Measurements from ENCODE around the gene LRP5.
"Not testable (repeated sequence)": the region's sequence is repeated elsewhere in the genome, so short reads cannot be mapped to it uniquely, and the experiment has no call there.

The LRP5 gene

GRCh38 chr11:68329978-68330699, 17.7 kb downstream of the LRP5 start:
- DNase-seq: no peak

GRCh38 chr11:68330700-68331337, 18.4 kb downstream of the LRP5 start:
- DNase-seq: no peak

DNA sequence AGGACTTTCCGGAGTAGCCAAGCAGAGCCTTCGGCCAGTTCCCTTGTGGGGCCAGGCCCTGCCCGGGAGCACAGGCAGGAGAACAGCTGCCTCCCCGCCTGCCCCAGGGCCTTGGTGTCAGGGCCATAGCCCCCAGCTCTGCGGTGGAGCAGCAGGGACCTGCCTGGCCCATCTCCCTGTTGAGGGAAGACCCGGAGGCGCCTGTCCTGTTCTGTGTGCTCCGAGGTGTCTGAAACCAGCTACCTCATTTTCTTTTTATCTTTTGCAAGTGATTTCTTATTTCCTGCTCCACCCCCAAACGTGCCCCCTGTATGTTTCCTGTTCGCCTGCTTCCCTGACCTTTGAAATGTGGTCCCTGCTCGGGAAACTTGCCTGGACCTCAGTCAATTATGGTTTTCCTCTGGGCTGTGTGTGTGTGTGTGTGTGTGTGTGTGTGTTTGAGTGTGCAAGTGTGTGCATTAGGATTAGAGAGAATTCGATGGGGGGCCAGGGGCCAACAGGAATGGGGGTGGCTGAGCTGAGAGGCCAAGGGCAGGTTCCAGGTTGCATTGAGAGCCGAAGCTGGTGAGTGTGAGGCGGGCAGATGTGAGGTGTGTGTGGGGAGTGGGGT, 19.1 kb downstream of the LRP5 start:
- no peak for DNase-seq

- DNase-seq: no peak
These were observed 19.8 kb downstream of the LRP5 start for GRCh38 chr11:68332186-68332585.

DNA sequence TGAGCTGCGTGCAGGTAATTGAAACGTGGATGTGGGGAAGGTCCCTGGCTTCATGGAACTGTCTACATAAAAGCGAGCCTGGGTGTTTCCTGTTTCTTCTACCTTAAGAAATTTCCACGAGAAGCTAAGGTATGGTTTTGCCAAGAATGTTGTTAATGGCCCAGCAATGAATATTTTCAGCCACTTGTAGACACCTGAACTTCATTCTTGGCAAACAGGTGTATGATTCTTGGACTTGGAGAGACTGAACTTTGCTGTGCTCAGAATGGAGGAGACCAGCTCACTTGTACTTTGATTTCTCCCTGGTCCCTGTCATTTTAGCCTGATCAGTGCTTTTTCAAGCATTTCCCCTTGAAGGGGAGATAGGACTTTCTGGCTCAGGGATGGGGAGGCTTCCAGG, 20.8 kb downstream of the LRP5 start:
- DNase-seq: no peak

DNA sequence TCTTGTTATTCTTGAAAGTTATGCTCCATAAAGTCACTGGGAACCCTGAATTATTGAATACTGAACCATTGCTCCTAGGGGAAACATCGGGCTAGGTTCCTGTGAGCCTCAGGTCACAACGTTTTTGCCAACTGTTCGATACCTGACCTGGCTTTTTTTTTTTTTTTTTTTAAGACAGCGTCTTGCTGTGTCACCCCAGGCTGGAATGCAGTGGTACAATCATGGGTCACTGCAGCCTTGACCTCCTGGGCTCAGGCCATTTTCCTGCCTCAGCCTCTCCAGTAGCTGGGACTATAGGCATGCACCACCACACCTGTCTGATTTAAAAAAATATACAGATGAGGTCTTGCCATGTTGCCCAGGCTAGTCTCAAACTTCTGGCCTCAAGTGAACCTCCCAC, 22.5 kb downstream of the LRP5 start:
- DNase-seq: no peak

DNA sequence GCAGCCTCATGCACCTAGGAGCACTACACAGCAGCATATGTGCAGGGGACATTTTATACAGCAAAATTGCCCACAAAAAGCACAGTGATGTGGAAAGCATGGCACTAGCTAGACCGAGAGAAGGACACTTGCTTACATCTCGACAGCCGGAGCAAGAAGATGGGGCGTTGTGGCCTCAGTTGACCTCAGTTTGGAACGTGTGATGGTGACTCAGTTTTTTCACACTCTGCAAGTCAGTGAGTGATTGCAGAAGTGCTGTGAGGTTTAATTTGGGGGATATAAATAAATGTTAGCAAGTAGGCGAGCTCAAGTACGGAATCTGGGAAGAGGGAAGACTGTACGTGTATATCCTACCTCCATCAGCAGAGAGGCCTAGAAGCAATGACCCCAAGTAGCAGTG, 23.3 kb downstream of the LRP5 start:
- DNase-seq: no peak

DNA sequence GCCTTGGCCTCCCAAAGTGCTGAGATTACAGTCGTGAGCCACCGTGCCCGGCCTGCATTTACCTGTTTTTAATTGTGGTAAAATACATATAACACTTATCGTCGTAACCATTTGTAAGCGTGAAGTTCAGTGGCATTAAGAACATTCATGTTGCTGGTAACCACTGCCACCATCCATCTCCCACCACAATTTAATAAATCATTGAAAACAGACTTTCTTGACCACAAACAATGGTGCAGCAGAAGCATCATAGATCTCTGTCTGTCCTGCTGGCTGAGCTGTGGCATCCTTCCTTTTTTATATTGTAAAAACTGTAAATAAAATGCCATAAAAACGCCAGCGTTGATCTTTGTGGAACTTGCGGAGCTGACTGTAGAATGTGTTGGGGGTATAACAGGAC, 24.3 kb downstream of the LRP5 start:
- DNase-seq: no peak

- peak in 1 of 2 donors; percentile 19 for DNase-seq
These were observed 25.0 kb downstream of the LRP5 start for GRCh38 chr11:68337399-68337835.

GRCh38 chr11:68338051-68338780, 25.8 kb downstream of the LRP5 start:
- no peak for DNase-seq

DNA sequence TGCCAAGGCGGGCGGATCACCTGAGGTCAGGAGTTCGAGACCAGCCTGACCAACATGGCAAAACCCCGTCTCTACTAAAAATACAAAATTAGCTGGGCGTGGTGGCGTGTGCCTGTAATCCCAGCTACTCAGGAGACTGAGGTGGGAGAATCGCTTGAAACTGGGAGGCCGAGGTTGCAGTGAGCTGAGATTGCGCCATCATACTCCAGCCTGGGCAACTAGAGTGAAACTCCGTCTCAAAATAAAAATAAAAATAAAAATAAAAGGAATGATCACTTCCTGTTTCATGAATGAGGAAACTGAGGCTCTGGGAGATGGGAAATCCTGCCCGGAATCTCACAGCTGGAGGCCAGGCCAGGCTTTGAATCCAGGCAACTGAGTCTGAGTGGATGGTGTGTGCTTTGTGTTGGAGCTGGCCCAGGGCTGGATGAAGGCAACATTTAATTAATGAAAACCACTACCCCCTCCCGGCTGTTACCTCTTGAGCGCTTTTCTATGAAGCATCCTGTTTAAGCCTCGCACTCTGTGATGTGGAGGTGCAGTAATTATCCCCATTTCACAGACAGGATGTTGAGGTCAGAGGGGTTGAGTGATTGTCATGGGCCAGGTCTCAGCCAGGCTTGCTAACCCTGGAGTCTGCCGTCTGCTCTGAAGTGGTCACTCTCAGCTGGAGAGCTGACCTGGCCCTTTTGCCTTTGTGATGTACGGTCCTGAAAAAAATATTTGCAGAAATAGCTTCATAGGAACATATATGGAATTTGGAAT, 27.8 kb downstream of the LRP5 start:
- DNase-seq: no peak

DNA sequence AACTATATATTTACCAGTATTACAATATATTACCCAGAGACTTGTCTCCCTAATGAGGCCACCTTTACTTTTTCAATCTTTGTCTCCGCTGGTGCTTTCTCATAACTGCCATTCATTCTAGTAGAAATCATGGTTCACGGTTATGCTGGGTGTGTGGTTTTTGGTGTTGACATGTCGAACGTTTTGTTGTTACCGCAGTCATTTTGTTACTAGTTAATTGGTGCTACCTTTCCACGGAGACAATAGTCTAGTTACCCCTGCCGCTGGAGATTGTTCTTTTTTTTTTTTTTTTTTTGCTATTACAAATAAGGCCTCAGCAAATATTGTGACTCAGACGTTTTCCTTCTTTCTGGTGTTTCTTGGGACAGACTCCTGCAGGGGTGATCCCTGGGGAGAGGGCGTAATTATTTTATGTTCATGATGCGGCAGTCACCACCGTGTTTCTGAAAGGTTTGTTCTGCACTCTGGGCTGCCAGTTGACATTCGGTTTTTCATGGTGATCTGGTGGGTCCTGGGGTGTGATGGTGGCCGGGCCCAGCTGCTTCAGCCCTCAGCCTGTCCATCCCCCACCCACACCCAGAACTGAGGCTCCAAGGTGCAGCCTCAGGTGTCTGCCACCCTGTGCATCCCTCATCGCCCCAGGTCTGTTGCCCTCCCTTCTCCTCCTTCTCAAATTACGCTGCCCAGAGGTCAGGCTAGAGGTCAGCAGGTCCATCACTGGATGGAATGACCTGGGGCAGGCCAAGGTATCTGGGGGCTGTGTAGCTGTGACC, 28.6 kb downstream of the LRP5 start:
- no peak for DNase-seq

DNA sequence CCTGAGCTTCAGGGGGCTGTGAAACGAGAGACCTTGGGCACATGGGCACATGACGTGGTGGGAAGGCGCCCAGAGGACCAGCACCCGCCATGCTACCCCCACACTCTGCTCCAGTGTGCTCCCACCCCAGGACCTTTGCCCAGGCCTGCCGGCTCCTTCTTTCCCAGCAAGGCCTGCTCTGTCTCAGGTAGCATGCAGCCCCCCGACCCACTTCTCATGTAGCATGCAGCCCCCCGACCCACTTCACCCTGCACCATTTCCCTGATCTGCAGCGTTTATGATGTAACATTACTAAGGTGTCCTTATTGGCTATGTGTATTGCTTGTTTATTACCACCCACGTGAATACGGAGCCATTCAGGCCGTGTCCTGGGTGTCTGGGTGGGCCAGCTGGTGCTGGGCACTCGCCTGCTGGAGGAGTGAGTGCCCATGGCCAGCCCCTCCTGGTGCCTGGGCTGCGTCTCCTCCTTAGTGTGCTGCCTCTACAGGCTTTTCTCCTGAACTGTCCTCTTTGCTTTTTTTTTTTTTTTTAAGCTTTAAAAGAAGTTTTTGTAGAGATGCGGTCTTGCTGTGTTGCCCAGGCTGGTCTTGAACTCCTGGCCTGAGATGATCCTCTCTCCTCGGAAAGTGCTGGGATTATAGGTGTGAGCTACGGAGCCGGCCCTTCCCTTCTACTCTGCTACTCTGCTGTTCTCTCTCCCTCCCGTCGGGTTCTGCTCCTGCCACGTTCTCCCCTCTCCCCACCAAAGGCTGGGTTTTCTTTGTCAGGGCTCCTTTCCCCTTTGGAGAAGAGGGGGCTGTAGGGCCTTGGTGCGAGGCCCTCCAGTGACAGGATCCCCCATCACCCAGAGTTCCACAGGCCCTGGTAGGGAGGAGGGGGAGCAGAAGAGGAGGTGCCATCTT, 29.4 kb downstream of the LRP5 start:
- DNase-seq: no peak

GRCh38 chr11:68342459-68343158, 30.2 kb downstream of the LRP5 start:
- no peak for DNase-seq

- DNase-seq: no peak
These were observed 31.4 kb downstream of the LRP5 start for GRCh38 chr11:68343761-68344256.

DNA sequence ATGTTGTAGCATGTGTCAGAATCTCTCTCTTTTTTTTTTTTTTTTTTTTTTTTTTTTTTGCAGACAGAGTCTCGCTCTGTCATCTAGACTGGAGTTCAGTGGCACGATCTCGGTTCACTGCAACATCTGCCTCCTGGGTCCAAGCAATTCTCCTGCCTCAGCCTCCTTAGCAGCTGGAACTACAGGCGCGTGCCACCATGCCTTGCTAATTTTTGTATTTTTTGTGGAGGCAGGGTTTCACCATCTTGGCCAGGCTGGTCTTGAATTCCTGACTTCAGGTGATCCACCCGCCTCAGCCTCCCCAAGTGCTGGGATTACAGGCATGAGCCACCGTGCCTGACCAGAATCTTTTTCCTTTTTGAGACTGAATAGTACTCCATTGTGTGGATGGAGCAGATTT, 32.4 kb downstream of the LRP5 start:
- not testable (repeated sequence) for DNase-seq

DNA sequence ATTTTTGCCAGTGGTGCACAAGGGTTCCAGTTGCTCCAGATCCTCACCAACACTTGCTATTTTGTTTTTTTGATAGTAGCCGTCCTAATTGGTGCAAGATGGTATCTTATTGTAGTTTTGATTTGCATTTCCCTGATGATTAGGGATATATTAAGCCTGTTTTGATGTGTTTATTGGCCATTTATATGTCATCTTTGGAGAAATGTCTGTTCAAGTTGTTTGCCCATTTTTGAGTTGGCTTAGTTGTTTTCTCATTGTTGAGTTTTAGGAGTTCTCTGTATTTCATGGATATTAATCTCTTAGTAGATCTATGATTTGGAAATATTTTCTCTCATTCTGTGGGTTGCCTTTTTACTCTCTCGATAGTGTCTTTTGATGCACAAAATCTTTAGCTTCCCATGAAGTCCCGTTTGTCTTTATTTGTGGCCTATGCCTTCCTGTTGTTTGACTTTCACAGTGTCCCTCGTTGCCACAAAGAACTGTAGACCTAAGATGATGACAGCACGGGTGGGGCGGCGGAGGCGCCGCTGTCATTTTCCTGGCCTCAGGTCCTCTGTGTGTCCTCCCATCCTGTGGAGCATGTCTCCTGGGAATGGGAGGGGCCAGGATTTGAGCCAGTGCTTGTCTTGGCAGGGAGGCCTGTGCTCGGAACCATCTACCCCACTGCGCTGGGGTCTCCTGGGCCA, 33.5 kb downstream of the LRP5 start:
- DNase-seq: no peak

GRCh38 chr11:68346462-68346790, 34.0 kb downstream of the LRP5 start:
- DNase-seq: no peak

GRCh38 chr11:68347345-68347744, 35.0 kb downstream of the LRP5 start:
- no peak for DNase-seq

DNA sequence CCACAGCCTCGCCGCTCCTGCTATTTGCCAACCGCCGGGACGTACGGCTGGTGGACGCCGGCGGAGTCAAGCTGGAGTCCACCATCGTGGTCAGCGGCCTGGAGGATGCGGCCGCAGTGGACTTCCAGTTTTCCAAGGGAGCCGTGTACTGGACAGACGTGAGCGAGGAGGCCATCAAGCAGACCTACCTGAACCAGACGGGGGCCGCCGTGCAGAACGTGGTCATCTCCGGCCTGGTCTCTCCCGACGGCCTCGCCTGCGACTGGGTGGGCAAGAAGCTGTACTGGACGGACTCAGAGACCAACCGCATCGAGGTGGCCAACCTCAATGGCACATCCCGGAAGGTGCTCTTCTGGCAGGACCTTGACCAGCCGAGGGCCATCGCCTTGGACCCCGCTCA, 35.5 kb downstream of the LRP5 start:
- DNase-seq: no peak

Measured in bone marrow (tissue), 2 donors.